ENCODE results near the gene LIN28A.
A peak's percentile ranks its signal among the peaks of the same experiment; 100 is the strongest.

Gene LIN28A

DNA sequence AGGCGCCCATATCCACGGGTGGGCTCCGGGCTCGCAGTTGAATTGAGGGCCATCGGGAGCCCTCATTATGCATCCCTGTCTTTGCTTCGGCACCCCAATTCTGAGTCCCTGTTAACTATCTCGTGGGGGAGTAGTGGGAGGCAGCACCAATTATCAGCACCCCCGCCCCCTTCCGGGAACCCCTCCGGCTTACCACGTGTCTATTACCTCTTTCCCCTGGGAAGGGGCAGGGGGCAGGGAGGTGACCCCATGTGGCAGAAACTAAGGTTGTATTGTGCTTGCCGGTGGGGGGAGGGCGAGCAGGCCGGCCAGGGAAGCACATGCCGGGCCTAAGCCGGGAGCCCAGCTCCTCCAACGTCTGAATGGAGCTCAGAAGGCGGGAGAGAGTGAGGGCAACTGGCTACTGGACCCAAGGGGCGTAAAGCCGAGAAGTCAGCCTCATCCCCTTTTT is 1.0 kb downstream of the LIN28A start:
- H3K9ac ChIP-seq (ENCODE audit: low read length): peak overlapping the region; percentile 100
- no peaks in the 10 kb centered on the region for H3K9me3 ChIP-seq (ENCODE audit: control insufficient read depth, insufficient read depth, low read depth, low read length)
- peak overlapping the region; percentile 97 for H3K27ac ChIP-seq (ENCODE audit: low read depth, low read length)
- H3K4me1 ChIP-seq (ENCODE audit: control insufficient read depth, insufficient read depth, low read length): peaks cover 43% of the 10 kb centered on the region
- H3K27me3 ChIP-seq (ENCODE audit: control insufficient read depth, insufficient read depth, low read length): no peaks in the 10 kb centered on the region
- H3K4me3 ChIP-seq (ENCODE audit: low read depth, low read length): peak overlapping the region; percentile 93
- H3K36me3 ChIP-seq (ENCODE audit: control insufficient read depth, insufficient read depth, low read length): peaks cover 53% of the 10 kb centered on the region

- peak overlapping the region; percentile 100 for H3K9ac ChIP-seq (ENCODE audit: low read length)
- H3K4me1 ChIP-seq (ENCODE audit: control insufficient read depth, insufficient read depth, low read length): peaks cover 46% of the 10 kb centered on the region
- H3K36me3 ChIP-seq (ENCODE audit: control insufficient read depth, insufficient read depth, low read length): peaks cover 56% of the 10 kb centered on the region
- H3K27ac ChIP-seq (ENCODE audit: low read depth, low read length): peak overlapping the region; percentile 97
- H3K9me3 ChIP-seq (ENCODE audit: control insufficient read depth, insufficient read depth, low read depth, low read length): no peaks in the 10 kb centered on the region
- H3K27me3 ChIP-seq (ENCODE audit: control insufficient read depth, insufficient read depth, low read length): no peaks in the 10 kb centered on the region
- peak overlapping the region; percentile 93 for H3K4me3 ChIP-seq (ENCODE audit: low read depth, low read length)
Observed at GRCh38 chr1:26412180-26412840, 1.7 kb downstream of the LIN28A start.

GRCh38 chr1:26413031-26413430 is 2.4 kb downstream of the LIN28A start:
- Histone ChIP-seq H3K36me3 (ENCODE audit: control insufficient read depth, insufficient read depth, low read length) (peaks cover 63% of the 10 kb centered on the region), H3K9me3 (ENCODE audit: control insufficient read depth, insufficient read depth, low read depth, low read length) (no peaks in the 10 kb centered on the region), H3K27me3 (ENCODE audit: control insufficient read depth, insufficient read depth, low read length) (no peaks in the 10 kb centered on the region), H3K4me1 (ENCODE audit: control insufficient read depth, insufficient read depth, low read length) (peaks cover 53% of the 10 kb centered on the region), H3K4me3 (ENCODE audit: low read depth, low read length) (peak overlapping the region; percentile 93), H3K9ac (ENCODE audit: low read length) (peak overlapping the region; percentile 100), H3K27ac (ENCODE audit: low read depth, low read length) (peak overlapping the region; percentile 73)

DNA sequence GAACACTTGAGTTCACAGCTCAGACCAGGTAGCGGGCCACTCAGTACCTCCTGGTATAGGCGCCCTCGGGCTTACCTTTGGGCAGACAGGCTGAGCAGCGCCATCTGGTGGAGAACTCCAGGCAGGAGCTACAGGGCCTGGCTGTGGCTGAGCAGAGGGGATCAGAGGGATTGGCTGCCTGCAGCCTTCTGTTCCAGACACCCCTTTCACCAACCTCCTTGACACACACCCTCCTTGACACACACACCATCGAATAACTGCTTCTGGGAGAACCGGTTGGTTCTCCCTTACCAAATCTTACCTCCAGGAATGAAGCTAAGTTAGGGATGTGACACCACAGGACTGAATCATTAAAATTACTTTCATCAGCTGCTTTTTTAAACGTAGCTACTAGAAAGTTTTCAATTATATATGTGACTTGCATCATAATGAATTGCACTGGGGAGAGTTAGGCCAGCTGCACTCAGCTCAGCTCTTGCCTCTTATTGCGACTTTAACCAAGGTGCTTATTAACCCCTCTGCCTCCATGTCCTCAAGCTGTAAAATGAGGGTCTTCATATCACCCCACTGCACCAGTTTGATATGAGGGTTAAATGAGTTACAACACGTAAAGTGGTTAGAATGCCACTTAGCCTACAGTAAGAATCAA is 6.6 kb downstream of the LIN28A start:
- Histone ChIP-seq H3K9ac (ENCODE audit: low read length) (peak overlapping the region; percentile 68), H3K4me1 (ENCODE audit: control insufficient read depth, insufficient read depth, low read length) (peaks cover 80% of the 10 kb centered on the region), H3K27ac (ENCODE audit: low read depth, low read length) (peak overlapping the region; percentile 81), H3K27me3 (ENCODE audit: control insufficient read depth, insufficient read depth, low read length) (no peaks in the 10 kb centered on the region), H3K4me3 (ENCODE audit: low read depth, low read length) (peak overlapping the region; percentile 35), H3K9me3 (ENCODE audit: control insufficient read depth, insufficient read depth, low read depth, low read length) (no peaks in the 10 kb centered on the region), H3K36me3 (ENCODE audit: control insufficient read depth, insufficient read depth, low read length) (peaks cover 76% of the 10 kb centered on the region)

DNA sequence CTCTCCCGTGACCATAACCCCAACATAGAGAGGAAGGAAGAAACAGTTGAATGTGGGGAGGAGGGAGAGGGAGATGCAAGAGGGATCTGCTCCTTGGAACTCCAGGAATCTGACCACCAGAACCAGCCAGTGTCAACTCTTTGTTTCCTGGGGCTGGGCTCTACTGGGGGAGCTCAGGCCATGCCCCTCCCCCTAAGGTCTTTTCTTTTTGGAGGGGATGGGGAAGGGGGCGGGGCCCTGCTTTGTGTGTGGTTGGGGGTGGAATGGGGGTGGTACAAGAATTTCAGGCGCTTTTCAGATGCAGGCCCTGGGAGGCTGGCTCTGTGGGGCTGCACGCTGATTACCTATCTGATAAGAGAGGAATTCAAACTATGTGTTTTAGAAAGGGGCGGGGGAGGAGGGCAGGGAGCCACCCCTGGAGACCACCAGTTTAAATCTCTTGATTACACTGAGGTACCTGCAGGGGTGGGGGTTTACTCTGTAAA is 8.3 kb downstream of the LIN28A start:
- Histone ChIP-seq H3K27me3 (ENCODE audit: control insufficient read depth, insufficient read depth, low read length) (no peaks in the 10 kb centered on the region), H3K4me1 (ENCODE audit: control insufficient read depth, insufficient read depth, low read length) (peaks cover 78% of the 10 kb centered on the region), H3K36me3 (ENCODE audit: control insufficient read depth, insufficient read depth, low read length) (peaks cover 71% of the 10 kb centered on the region), H3K27ac (ENCODE audit: low read depth, low read length) (peak overlapping the region; percentile 94), H3K9ac (ENCODE audit: low read length) (peak overlapping the region; percentile 90), H3K9me3 (ENCODE audit: control insufficient read depth, insufficient read depth, low read depth, low read length) (no peaks in the 10 kb centered on the region), H3K4me3 (ENCODE audit: low read depth, low read length) (peak overlapping the region; percentile 50)

- Histone ChIP-seq H3K27me3 (ENCODE audit: control insufficient read depth, insufficient read depth, low read length) (no peaks in the 10 kb centered on the region), H3K4me1 (ENCODE audit: control insufficient read depth, insufficient read depth, low read length) (peaks cover 72% of the 10 kb centered on the region), H3K27ac (ENCODE audit: low read depth, low read length) (peak overlapping the region; percentile 86), H3K4me3 (ENCODE audit: low read depth, low read length) (peak overlapping the region; percentile 34), H3K36me3 (ENCODE audit: control insufficient read depth, insufficient read depth, low read length) (peaks cover 69% of the 10 kb centered on the region), H3K9ac (ENCODE audit: low read length) (peak overlapping the region; percentile 53), H3K9me3 (ENCODE audit: control insufficient read depth, insufficient read depth, low read depth, low read length) (no peaks in the 10 kb centered on the region)
Observed at GRCh38 chr1:26419494-26419893, 8.9 kb downstream of the LIN28A start.

DNA sequence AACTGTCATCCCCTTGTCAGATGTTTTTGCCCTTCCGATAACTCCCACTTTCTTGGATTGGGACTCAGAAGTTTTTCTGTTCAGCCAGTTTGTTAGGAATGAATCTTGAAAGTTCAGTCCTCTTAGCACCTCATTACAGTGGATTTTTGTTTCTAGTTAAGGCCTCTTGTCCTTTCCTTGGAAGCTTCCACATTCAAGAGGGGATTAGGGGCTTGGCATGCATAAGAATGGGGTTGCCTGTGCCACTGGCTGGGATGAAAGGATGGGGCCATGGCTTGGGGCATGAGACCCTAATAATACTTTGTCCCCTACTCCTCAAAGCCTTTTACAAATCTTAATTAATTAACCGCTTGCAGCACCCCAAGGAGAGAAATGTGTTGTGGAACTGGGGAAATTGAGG is 19.1 kb downstream of the LIN28A start:
- H3K36me3 ChIP-seq (ENCODE audit: control insufficient read depth, insufficient read depth, low read length): peaks cover 60% of the 10 kb centered on the region

GRCh38 chr1:26431979-26432695 is 21.5 kb downstream of the LIN28A start, which contains the start of gene DHDDS:
Gene DHDDS (plus strand): TSS chr1:26432321. CDS start chr1:26432946, 625 bp downstream.
- Histone ChIP-seq H3K9ac (ENCODE audit: low read length) (peak within 1 kb of the TSS; percentile 93), H3K4me1 (ENCODE audit: control insufficient read depth, insufficient read depth, low read length) (peaks cover 22% of the 10 kb centered on the region; the same call in 1 of the 2 replicates), H3K9me3 (ENCODE audit: control insufficient read depth, insufficient read depth, low read depth, low read length) (no peaks in the 10 kb centered on the region), H3K27me3 (ENCODE audit: control insufficient read depth, insufficient read depth, low read length) (no peaks in the 10 kb centered on the region), H3K27ac (ENCODE audit: low read depth, low read length) (peak within 1 kb of the TSS; percentile 58), H3K36me3 (ENCODE audit: control insufficient read depth, insufficient read depth, low read length) (peaks cover 48% of the 10 kb centered on the region), H3K4me3 (ENCODE audit: low read depth, low read length) (peak within 1 kb of the TSS; percentile 84)

More for the DNA sequence above, 19.1 kb downstream of the LIN28A start:
- H3K27me3 ChIP-seq (ENCODE audit: control insufficient read depth, insufficient read depth, low read length): no peaks in the 10 kb centered on the region
- H3K9me3 ChIP-seq (ENCODE audit: control insufficient read depth, insufficient read depth, low read depth, low read length): no peaks in the 10 kb centered on the region
- peak overlapping the region; percentile 11; the same call in 1 of the 2 replicates for H3K27ac ChIP-seq (ENCODE audit: low read depth, low read length)
- H3K9ac ChIP-seq (ENCODE audit: low read length): no peak overlapping the region
- peaks cover 28% of the 10 kb centered on the region for H3K4me1 ChIP-seq (ENCODE audit: control insufficient read depth, insufficient read depth, low read length)
- no peak overlapping the region for H3K4me3 ChIP-seq (ENCODE audit: low read depth, low read length)

DNA sequence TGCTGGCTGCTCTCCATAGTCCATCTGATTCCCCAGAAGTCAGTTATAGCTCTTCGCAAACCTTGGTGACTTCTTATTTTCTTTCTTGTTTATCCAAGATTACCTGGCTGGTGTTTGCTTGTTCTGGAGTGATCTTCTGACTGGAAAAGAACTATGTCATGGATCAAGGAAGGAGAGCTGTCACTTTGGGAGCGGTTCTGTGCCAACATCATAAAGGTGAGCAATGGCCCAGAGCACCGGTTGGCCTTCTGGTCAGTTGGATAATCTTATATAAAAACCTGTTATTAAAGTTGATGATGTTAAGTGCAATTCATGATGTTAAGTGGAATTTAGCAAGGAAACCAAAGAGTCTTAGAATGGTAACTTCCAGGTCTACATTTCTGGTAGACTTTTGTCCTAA is 22.2 kb downstream of the LIN28A start:
- Histone ChIP-seq H3K4me3 (ENCODE audit: low read depth, low read length) (peak overlapping the region; percentile 84), H3K9ac (ENCODE audit: low read length) (peak overlapping the region; percentile 93), H3K4me1 (ENCODE audit: control insufficient read depth, insufficient read depth, low read length) (peaks cover 18% of the 10 kb centered on the region; the same call in 1 of the 2 replicates), H3K27me3 (ENCODE audit: control insufficient read depth, insufficient read depth, low read length) (no peaks in the 10 kb centered on the region), H3K27ac (ENCODE audit: low read depth, low read length) (no peak overlapping the region; the same call in 1 of the 2 replicates), H3K36me3 (ENCODE audit: control insufficient read depth, insufficient read depth, low read length) (peaks cover 45% of the 10 kb centered on the region), H3K9me3 (ENCODE audit: control insufficient read depth, insufficient read depth, low read depth, low read length) (no peaks in the 10 kb centered on the region)

DNA sequence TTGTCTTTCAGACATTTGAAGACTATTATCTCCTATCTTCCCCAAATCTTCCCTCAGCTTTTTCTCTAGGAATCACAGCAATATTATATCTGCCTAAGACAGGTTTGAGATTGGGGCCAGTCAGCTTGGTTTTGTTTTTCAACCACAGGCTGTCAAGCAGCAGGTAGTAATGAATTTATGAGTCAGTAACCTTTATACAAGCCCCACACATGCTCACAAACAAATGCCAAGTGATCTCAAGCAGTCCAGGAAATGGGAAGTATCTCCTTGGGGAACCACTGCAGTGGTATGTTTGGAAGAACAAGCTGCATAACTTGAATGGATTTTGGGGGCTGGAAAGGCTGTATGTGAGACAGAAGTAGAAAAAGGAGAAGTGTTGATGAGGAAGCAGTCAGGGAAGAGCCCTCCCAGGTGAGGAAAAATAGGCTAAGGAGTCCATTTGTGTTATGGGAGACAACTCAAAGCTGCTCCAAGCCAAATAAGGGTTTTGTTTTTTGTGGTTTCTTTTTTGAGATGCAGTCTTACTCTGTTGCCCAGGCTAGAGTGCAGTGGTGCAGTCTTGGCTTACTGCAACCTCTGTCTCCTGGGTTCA is 23.6 kb downstream of the LIN28A start:
- no peak overlapping the region for H3K9ac ChIP-seq (ENCODE audit: low read length)
- H3K27ac ChIP-seq (ENCODE audit: low read depth, low read length): no peak overlapping the region
- peaks cover 52% of the 10 kb centered on the region for H3K36me3 ChIP-seq (ENCODE audit: control insufficient read depth, insufficient read depth, low read length)

More for the DNA sequence above, 23.6 kb downstream of the LIN28A start:
- Histone ChIP-seq H3K4me3 (ENCODE audit: low read depth, low read length) (no peak overlapping the region), H3K9me3 (ENCODE audit: control insufficient read depth, insufficient read depth, low read depth, low read length) (no peaks in the 10 kb centered on the region), H3K4me1 (ENCODE audit: control insufficient read depth, insufficient read depth, low read length) (peaks cover 15% of the 10 kb centered on the region; the same call in 1 of the 2 replicates), H3K27me3 (ENCODE audit: control insufficient read depth, insufficient read depth, low read length) (no peaks in the 10 kb centered on the region)

Data from HUES6 (cell line).